NCI-H446 (cell line): ENCODE results near the gene ABL1.
"Not testable (repeated sequence)": the region's sequence is repeated elsewhere in the genome, so short reads cannot be mapped to it uniquely, and the experiment has no call there.

ENCODE experiments used
- DNase-seq, 2 experiments: peaks; one replicate each; lab custom pipeline; 2025; lab: John Stamatoyannopoulos, UW

ABL1 gene

DNA sequence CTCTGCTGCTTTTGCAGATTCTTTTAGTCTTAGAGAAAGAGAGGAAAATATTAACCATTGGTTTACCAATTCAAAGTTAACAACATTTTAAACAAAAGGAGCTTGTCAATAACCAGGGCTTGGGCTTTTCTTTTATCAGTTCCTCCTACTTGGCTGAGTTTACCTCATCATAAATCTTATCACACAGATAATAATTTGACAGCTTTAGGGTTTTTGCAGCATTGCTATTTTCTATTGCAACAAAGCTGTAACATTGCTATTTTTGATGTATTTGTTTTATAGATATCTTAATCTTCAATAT lies 9.8 kb upstream of the ABL1 start:
- DNase-seq = no peak

DNA sequence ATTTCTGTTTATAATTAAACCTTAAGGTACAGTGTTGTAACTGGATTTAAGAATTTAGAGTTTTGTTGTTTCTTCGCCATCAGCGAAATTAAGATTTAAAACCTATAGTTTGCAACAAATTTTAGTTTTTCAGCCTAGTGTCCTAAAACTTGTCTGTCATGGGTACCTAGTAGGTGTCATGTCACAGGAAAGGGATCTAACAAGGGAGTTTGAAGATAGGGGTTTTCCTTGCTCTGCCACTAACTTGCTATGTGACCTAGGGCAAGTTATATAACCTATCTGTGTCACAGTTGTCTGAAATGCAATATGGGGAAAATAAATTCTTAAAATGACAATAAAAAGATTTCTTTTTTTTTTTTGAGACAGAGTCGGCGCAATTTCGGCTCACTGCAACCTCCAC lies 9.2 kb upstream of the ABL1 start:
- no peak for DNase-seq

DNA sequence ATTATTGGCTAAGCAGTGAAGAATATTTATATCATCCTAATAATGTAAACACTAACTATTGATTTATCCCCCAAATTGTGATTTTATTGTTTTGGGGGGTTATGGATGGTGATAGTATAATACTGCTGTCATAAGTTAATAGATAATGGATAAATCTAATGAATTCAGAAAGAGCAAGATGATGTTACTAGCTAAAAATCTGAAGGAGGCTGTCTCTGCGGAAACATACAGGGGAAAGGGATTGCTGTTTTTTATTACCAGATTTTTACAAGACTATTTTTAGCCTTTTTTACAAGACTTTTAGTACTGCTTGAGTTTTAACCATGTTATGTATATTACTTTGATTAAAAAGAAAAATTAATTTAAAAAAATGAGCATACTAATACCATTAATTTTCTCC lies 5.3 kb upstream of the ABL1 start:
- DNase-seq = no peak

DNA sequence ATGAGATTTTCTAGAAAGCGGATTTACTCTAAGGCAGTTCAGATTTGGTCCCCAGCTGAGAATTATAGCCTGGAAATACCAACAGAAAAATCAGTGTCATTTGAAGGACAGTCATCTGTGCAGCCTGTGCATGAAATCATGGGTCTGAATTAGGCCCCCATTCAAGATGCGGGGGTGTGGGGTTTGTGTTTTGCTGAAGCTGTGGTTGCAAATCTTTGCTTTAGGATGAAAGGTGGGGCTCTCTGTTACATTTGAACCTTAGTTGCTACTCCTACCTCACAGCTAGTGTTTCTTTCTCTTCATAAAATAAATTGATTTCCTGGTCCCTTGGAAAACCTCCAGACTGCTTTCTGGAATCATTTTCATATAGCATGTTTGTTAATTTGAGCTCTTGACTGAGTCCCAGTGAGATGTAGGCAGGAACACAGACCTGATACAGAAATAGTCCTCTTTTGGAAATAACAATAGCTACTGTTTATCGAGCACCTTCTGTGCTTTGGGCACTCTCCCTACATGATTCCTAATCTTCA lies 4.8 kb upstream of the ABL1 start:
- DNase-seq = no peak

- DNase-seq = no peak
These were observed 4.0 kb upstream of the ABL1 start for GRCh38 chr9:130831077-130831476.

GRCh38 chr9:130833031-130833990 lies 1.7 kb upstream of the ABL1 start:
- DNase-seq = no peak

GRCh38 chr9:130835441-130836298 lies 616 bp downstream of the ABL1 start:
- DNase-seq = no peak

GRCh38 chr9:130837002-130837511 lies 2.0 kb downstream of the ABL1 start:
- DNase-seq = no peak

- DNase-seq = no peak
These were observed 2.6 kb downstream of the ABL1 start for GRCh38 chr9:130837643-130838042.

DNA sequence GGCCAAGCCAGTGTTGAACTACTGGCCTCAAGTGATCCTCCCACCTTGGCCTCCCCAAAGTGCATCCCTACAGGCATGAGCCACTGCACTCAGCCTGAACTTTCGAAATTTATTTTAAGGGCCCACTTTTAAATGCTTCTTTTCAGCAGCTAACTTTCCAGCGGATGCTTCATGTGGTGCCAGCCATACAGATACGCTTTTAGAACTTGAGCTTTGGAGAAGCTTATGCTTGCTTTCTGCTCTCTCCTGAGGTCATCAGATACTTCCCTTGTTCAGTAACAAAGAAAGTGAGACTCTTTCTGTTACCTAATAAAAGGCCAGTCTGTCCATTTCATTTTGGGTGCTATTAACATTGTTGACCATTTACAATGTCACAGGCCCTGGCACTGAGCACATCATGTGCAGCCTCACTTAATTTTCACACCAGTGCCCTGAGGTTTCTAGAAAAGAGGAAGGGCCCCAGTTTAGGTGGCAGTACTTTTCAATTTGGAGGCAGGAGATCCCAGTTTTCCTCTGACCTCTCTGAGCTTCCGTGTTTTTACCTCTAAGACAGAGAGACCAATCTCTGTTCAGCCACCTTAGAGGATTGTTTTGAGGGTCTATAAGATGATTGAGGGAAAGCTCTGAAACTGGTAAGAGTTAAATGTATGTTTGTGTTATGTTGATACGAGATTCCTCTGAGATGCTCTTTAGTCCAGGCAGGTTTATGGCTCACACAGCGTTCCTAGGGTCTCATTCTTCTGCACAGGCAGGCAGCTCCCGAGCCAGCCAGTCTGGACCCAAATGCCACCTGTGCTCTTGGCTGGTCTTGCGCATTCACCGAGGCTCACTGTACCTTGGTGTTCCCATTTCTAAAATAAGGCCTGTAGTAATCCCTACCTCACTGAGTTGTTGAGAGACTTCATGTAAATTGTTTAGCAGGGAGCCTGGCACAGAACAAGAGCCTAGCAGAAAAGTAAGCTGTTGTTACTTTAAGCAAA lies 4.4 kb downstream of the ABL1 start:
- DNase-seq = no peak

- no peak for DNase-seq
These were observed 7.5 kb downstream of the ABL1 start for GRCh38 chr9:130842545-130842944.

DNA sequence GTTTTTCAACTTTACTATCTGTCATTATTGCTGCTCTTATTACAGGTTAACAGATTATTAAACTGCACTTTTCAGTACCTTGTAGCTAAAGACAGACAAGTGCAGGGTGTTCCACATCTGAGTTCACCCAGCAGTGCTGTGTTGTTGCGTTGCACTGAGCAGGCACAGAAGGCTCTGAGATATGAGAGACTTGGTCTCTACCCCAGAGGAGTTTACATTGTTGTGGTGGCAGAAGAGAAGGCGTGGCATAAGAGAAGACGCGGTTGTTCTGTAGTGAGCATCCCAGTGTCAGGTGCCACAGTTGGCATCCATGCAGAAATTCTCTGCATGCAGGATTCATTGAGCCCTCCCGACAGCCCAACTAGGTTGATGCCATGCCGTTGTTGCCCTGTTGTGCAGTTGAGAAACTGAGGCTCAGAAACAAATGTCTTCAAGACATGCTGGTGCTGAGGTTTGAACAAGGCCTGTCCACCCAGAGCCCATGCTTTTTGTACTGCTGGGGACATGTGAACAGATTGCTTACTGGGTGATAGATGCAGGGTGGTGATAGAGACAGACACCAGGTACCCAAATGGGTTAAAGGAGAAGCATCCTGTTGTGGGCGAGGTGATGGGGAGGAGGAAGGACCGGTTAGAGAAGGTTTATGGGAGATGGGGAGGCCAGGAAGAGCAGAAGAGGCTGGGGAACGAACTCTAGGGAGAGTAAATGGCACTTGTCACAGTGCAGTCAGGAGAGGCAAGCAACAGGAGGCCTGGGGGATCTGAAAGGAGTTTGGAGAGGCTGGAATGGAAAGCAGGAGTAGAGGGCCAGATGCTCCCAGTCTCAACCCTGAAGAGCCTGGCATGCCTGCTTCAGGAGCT lies 8.2 kb downstream of the ABL1 start:
- DNase-seq = peak in 1 of 2 experiments; percentile 14

DNA sequence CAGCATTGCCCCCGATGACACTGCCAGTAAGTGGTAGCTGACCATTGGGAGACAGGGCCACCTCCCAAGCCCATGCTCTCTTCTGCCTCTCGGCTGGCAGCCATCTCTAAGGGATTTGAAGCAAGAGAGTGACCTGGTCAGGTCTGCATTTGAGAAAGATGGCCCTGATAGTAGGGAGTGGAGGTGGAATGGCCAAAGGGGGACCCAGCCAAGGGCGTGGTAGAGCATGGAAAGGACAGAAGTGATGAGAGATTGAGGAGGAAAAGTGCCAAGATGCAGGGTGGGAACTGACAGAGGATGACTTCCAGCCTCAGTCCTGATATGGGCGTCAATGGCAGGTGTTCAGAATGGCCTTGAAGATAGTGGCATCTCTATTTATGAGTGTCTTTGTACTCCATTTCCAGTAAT lies 9.0 kb downstream of the ABL1 start:
- no peak for DNase-seq

DNA sequence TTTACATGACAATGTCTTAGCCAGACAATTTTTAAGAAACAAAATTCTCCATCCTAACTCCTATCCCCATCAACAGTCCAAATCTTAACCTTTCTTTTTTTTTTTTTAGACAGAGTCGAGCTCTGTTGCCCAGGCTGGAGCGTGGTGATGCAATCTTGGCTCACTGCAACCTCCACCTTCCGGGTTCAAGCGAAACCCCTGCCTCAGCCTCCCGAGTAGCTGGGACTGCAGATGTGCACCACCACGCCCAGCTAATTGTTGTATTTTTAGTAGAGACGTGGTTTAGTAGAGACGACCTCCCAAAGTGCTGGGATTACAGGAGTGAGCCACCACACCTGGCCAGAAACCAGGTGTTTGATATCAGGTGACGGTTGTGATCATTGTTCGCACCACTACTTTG lies 10.2 kb downstream of the ABL1 start:
- DNase-seq = no peak

- no peak for DNase-seq
These were observed 10.9 kb downstream of the ABL1 start for GRCh38 chr9:130845901-130846481.

GRCh38 chr9:130846487-130847305 lies 11.6 kb downstream of the ABL1 start:
- peak in 1 of 2 experiments; percentile 51 for DNase-seq

GRCh38 chr9:130847306-130848217 lies 12.5 kb downstream of the ABL1 start:
- DNase-seq = peak; percentile 10 to 56

DNA sequence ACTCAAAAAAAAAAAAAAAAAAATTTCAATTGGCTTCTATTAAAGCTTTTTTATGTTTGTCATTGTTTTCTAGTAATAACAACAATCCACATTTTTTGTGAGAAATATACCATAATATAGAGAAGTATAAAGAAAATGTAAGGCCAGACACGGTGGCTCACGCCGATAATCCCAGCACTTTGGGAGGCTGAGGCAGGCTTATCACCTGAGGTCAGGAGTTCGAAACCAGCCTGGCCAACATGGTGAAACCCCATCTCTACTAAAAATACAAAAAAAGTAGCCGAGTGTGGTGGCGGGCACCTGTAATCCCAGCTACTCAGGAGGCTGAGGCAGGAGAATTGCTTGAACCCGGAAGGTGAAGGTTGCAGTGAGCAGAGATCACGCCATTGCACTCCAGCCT lies 13.5 kb downstream of the ABL1 start:
- DNase-seq = not testable (repeated sequence)
